ENCODE results near the gene INSIG1. TPM values are rescaled to one million over a fixed set of nuclear protein-coding genes. Genes with fewer than 3 reads are reported as not detected.

The INSIG1 gene
- total and polyA plus RNA-seq, 2 experiments from 2014 or later: 30.7 to 40.3 TPM

GRCh38 chr7:155300641-155301452, 3.2 kb downstream of the INSIG1 start:
- in situ Hi-C loops (cut with MboI): no loop called here
- H3K4me3 ChIP-seq: peak overlapping the region; percentile 88

GRCh38 chr7:155303039-155303593, 5.4 kb downstream of the INSIG1 start:
- Histone ChIP-seq H2AFZ (no peak overlapping the region), H3K9me2 (ENCODE audit: insufficient read depth) (no peaks in the 10 kb centered on the region), H3K36me3 (ENCODE audit: low read depth) (peaks cover 14% of the 10 kb centered on the region; the same call in 1 of the 2 replicates), H3K9ac (no peak overlapping the region), H3K27me3 (replicated peaks; ENCODE audit: insufficient read depth) (no peaks in the 10 kb centered on the region), H3F3A (ENCODE audit: insufficient read depth) (peaks cover 24% of the 10 kb centered on the region), H4K20me1 (ENCODE audit: insufficient read depth) (no peaks in the 10 kb centered on the region), H3K4me1 (ENCODE audit: insufficient read depth) (peaks cover 22% of the 10 kb centered on the region), H3K4me3 (no peak overlapping the region), H3K27ac (no peak overlapping the region), H3K79me2 (ENCODE audit: insufficient read depth) (peaks cover 45% of the 10 kb centered on the region), H3K9me3 (ENCODE audit: low read depth) (no peaks in the 10 kb centered on the region), H3K4me2 (ENCODE audit: unreplicated experiment) (no peak overlapping the region)
- in situ Hi-C loops (cut with MboI): no loop called here
- WGBS, 2 experiments (ENCODE audit: low coverage in 1 of 2, low lambda C conversion rate in 2 of 2, missing lambda C conversion rate in 2 of 2): 85 to 86% methylated on average over 10 of the region's 10 CpGs
- no peak for TF ChIP-seq EZH2phosphoT487 (IDR thresholded peaks at IDR 0.05; ENCODE audit: insufficient read depth, low read depth)
- TF ChIP-seq EZH2 (IDR thresholded peaks at IDR 0.05; ENCODE audit: insufficient read depth, poor library complexity, severe bottlenecking): no peak
- no peak for DNase-seq

More at GRCh38 chr7:155300641-155301452, 3.2 kb downstream of the INSIG1 start:
- H3K4me1 ChIP-seq (ENCODE audit: insufficient read depth): peaks cover 26% of the 10 kb centered on the region
- H3F3A ChIP-seq (ENCODE audit: insufficient read depth): peaks cover 28% of the 10 kb centered on the region
- H3K36me3 ChIP-seq (ENCODE audit: low read depth): peaks cover 12% of the 10 kb centered on the region; the same call in 1 of the 2 replicates
- H3K79me2 ChIP-seq (ENCODE audit: insufficient read depth): peaks cover 45% of the 10 kb centered on the region
- no peaks in the 10 kb centered on the region for H3K9me3 ChIP-seq (ENCODE audit: low read depth)
- peak overlapping the region; percentile 15; the same call in 1 of the 2 replicates for H2AFZ ChIP-seq
- peak overlapping the region; percentile 85 for H3K4me2 ChIP-seq (ENCODE audit: unreplicated experiment)
- H3K9me2 ChIP-seq (ENCODE audit: insufficient read depth): no peaks in the 10 kb centered on the region
- H3K9ac ChIP-seq: peak overlapping the region; percentile 94
- no peaks in the 10 kb centered on the region for H3K27me3 ChIP-seq (replicated peaks; ENCODE audit: insufficient read depth)
- no peak for DNase-seq
- no peak overlapping the region for H3K27ac ChIP-seq
- 18 to 32% methylated on average over 11 of the region's 11 CpGs for WGBS, 2 experiments (ENCODE audit: low coverage in 1 of 2, low lambda C conversion rate in 2 of 2, missing lambda C conversion rate in 2 of 2)
- TF ChIP-seq EZH2phosphoT487 (IDR thresholded peaks at IDR 0.05; ENCODE audit: insufficient read depth, low read depth) (no peak), EZH2 (IDR thresholded peaks at IDR 0.05; ENCODE audit: insufficient read depth, poor library complexity, severe bottlenecking) (no peak)
- H4K20me1 ChIP-seq (ENCODE audit: insufficient read depth): no peaks in the 10 kb centered on the region

- no peak overlapping the region for H3K4me3 ChIP-seq
- in situ Hi-C loops (cut with MboI): no loop called here
- H3K27ac ChIP-seq: no peak overlapping the region
- H3K9ac ChIP-seq: no peak overlapping the region
- peaks cover 22% of the 10 kb centered on the region for H3K4me1 ChIP-seq (ENCODE audit: insufficient read depth)
- H3K9me3 ChIP-seq (ENCODE audit: low read depth): no peaks in the 10 kb centered on the region
- H3K79me2 ChIP-seq (ENCODE audit: insufficient read depth): peaks cover 45% of the 10 kb centered on the region
- H2AFZ ChIP-seq: no peak overlapping the region
- WGBS, 2 experiments (ENCODE audit: low coverage in 1 of 2, low lambda C conversion rate in 2 of 2, missing lambda C conversion rate in 2 of 2): 94 to 96% methylated on average over 10 of the region's 10 CpGs
- H3K36me3 ChIP-seq (ENCODE audit: low read depth): peaks cover 22% of the 10 kb centered on the region; the same call in 1 of the 2 replicates
- H4K20me1 ChIP-seq (ENCODE audit: insufficient read depth): no peaks in the 10 kb centered on the region
- DNase-seq: no peak
- H3K9me2 ChIP-seq (ENCODE audit: insufficient read depth): no peaks in the 10 kb centered on the region
- no peaks in the 10 kb centered on the region for H3K27me3 ChIP-seq (replicated peaks; ENCODE audit: insufficient read depth)
- H3K4me2 ChIP-seq (ENCODE audit: unreplicated experiment): no peak overlapping the region
- H3F3A ChIP-seq (ENCODE audit: insufficient read depth): peaks cover 26% of the 10 kb centered on the region
- TF ChIP-seq EZH2phosphoT487 (IDR thresholded peaks at IDR 0.05; ENCODE audit: insufficient read depth, low read depth): no peak
- no peak for TF ChIP-seq EZH2 (IDR thresholded peaks at IDR 0.05; ENCODE audit: insufficient read depth, poor library complexity, severe bottlenecking)
These were observed 6.2 kb downstream of the INSIG1 start for GRCh38 chr7:155303897-155304296.

- no peak overlapping the region for H3K27ac ChIP-seq
- H3K79me2 ChIP-seq (ENCODE audit: insufficient read depth): peaks cover 36% of the 10 kb centered on the region
- no peaks in the 10 kb centered on the region for H3K27me3 ChIP-seq (replicated peaks; ENCODE audit: insufficient read depth)
- DNase-seq: no peak
- peaks cover 23% of the 10 kb centered on the region for H3F3A ChIP-seq (ENCODE audit: insufficient read depth)
- no peak overlapping the region for H3K4me3 ChIP-seq
- TF ChIP-seq EZH2phosphoT487 (IDR thresholded peaks at IDR 0.05; ENCODE audit: insufficient read depth, low read depth): no peak
- no peak for TF ChIP-seq EZH2 (IDR thresholded peaks at IDR 0.05; ENCODE audit: insufficient read depth, poor library complexity, severe bottlenecking)
- H3K9ac ChIP-seq: no peak overlapping the region
- WGBS, 2 experiments (ENCODE audit: low coverage in 1 of 2, low lambda C conversion rate in 2 of 2, missing lambda C conversion rate in 2 of 2): 92% methylated on average over 9 of the region's 9 CpGs
- no peaks in the 10 kb centered on the region for H3K9me3 ChIP-seq (ENCODE audit: low read depth)
- no peak overlapping the region for H3K4me2 ChIP-seq (ENCODE audit: unreplicated experiment)
- no peaks in the 10 kb centered on the region for H3K9me2 ChIP-seq (ENCODE audit: insufficient read depth)
- H3K4me1 ChIP-seq (ENCODE audit: insufficient read depth): peaks cover 12% of the 10 kb centered on the region
- no peaks in the 10 kb centered on the region for H4K20me1 ChIP-seq (ENCODE audit: insufficient read depth)
- peaks cover 26% of the 10 kb centered on the region; the same call in 1 of the 2 replicates for H3K36me3 ChIP-seq (ENCODE audit: low read depth)
- H2AFZ ChIP-seq: no peak overlapping the region
- in situ Hi-C loops (cut with MboI): no loop called here
These were observed 7.7 kb downstream of the INSIG1 start for GRCh38 chr7:155305231-155305904.
